Peyer's patch (tissue), 4 donors: ENCODE measurements around the gene RAB40B. TPM values are rescaled to one million over a fixed set of nuclear protein-coding genes. Genes with fewer than 3 reads are reported as not detected.

ENCODE experiments used
- DNase-seq, 3 donors: peaks; one replicate each; pipeline ENCODE4 v3.0.0-alpha.2; 2017 to 2019
- H3K27ac ChIP-seq, 4 donors: fragments of 200-600 bp; sonication (generic); one replicate each; pipeline ENCODE4 v1.5.1; 2016 to 2019
- H3K27me3 ChIP-seq, 2 donors: fragments of 200-600 bp; sonication (generic); one replicate each; pipeline ENCODE4 v1.5.1; 2019
- H3K36me3 ChIP-seq, 3 donors: fragments of 200-600 bp; sonication (generic); one replicate each; pipeline ENCODE4 v1.5.1; 2016 to 2019
- H3K4me1 ChIP-seq, 4 donors: fragments of 200-600 bp; sonication (generic); one replicate each; pipeline ENCODE4 v1.5.1; 2016 to 2019
- H3K4me3 ChIP-seq, 4 donors: fragments of 200-600 bp; sonication (generic); 1 replicate in 3 of 4; 2 replicates in 1 of 4; pipeline ENCODE4 v1.5.1; 2016 to 2019; ENCODE audit warnings: mild to moderate bottlenecking in 1 of 4
- H3K9me3 ChIP-seq, 4 donors: fragments of 200-600 bp; sonication (generic); one replicate each; pipeline ENCODE4 v1.5.1; 2016 to 2019; ENCODE audit warnings: mild to moderate bottlenecking in 1 of 4
- CTCF ChIP-seq, 6 experiments: fragments of 450-650 bp in 4 of 6; fragments of 200-600 bp in 2 of 6; sonication (generic) in 1 of 6; IDR thresholded peaks; one replicate each; pipeline ENCODE4 v1.5.1; 2017 to 2019; ENCODE audit warnings: antibody characterized with exemption in 6 of 6, mild to moderate bottlenecking in 3 of 6, moderate library complexity in 1 of 6
- POLR2A ChIP-seq, 2 donors: fragments of 450-650 bp; IDR thresholded peaks; one replicate each; pipeline ENCODE4 v1.5.1; 2017; ENCODE audit warnings: antibody characterized with exemption in 2 of 2, mild to moderate bottlenecking in 2 of 2, moderate library complexity in 2 of 2
- total RNA-seq, 4 donors: library from RNA; depleted of rRNA; stranded (reverse); fragments of >200 nt; gene quantifications; one replicate each; pipeline ENCODE4 v1.1.0, GENCODE V29; 2016

The RAB40B gene
- total RNA-seq, 4 donors from 2014 or later = 13.3 to 63.5 (median 29.1) TPM

GRCh38 chr17:82691714-82692113 lies 6.8 kb downstream of the RAB40B start:
- TF ChIP-seq POLR2A (IDR thresholded peaks at IDR 0.05) (no peak), CTCF (IDR thresholded peaks at IDR 0.05) (no peak)
- H3K9me3 ChIP-seq = peaks cover 0 to 9% (median 2%) of the 10 kb centered on the region in 4 donors
- no peaks in the 10 kb centered on the region for H3K27me3 ChIP-seq
- no peaks in the 10 kb centered on the region for H3K36me3 ChIP-seq
- H3K27ac ChIP-seq = no peak overlapping the region
- DNase-seq = no peak
- H3K4me3 ChIP-seq = no peak overlapping the region
- H3K4me1 ChIP-seq = no peaks in the 10 kb centered on the region

- no peaks in the 10 kb centered on the region for H3K36me3 ChIP-seq
- H3K27ac ChIP-seq = no peak overlapping the region
- no peak for DNase-seq
- no peak overlapping the region for H3K4me3 ChIP-seq
- H3K4me1 ChIP-seq = no peaks in the 10 kb centered on the region
- TF ChIP-seq POLR2A (IDR thresholded peaks at IDR 0.05) (no peak), CTCF (IDR thresholded peaks at IDR 0.05) (no peak)
- no peaks in the 10 kb centered on the region for H3K27me3 ChIP-seq
- H3K9me3 ChIP-seq = peaks cover 0 to 9% (median 2%) of the 10 kb centered on the region in 4 donors
These were observed 7.6 kb downstream of the RAB40B start for GRCh38 chr17:82690786-82691489.

GRCh38 chr17:82689077-82689476 lies 9.4 kb downstream of the RAB40B start:
- no peak for DNase-seq
- no peak for TF ChIP-seq CTCF (IDR thresholded peaks at IDR 0.05)
- TF ChIP-seq POLR2A (IDR thresholded peaks at IDR 0.05) = no peak
- Histone ChIP-seq H3K27ac (no peak overlapping the region), H3K4me3 (no peak overlapping the region), H3K27me3 (no peaks in the 10 kb centered on the region), H3K36me3 (no peaks in the 10 kb centered on the region), H3K9me3 (no peaks in the 10 kb centered on the region), H3K4me1 (no peaks in the 10 kb centered on the region)

- no peaks in the 10 kb centered on the region for H3K36me3 ChIP-seq
- no peak overlapping the region for H3K27ac ChIP-seq
- DNase-seq = no peak
- no peaks in the 10 kb centered on the region for H3K9me3 ChIP-seq
- no peak overlapping the region for H3K4me3 ChIP-seq
- TF ChIP-seq POLR2A (IDR thresholded peaks at IDR 0.05) (no peak), CTCF (IDR thresholded peaks at IDR 0.05) (no peak)
- H3K27me3 ChIP-seq = no peaks in the 10 kb centered on the region
- H3K4me1 ChIP-seq = no peaks in the 10 kb centered on the region
These were observed 10.6 kb downstream of the RAB40B start for GRCh38 chr17:82687871-82688270.

GRCh38 chr17:82687375-82687861 lies 11.1 kb downstream of the RAB40B start:
- Histone ChIP-seq H3K4me3 (no peak overlapping the region), H3K4me1 (no peaks in the 10 kb centered on the region), H3K36me3 (no peaks in the 10 kb centered on the region), H3K27me3 (no peaks in the 10 kb centered on the region), H3K27ac (no peak overlapping the region), H3K9me3 (no peaks in the 10 kb centered on the region)
- no peak for DNase-seq
- TF ChIP-seq POLR2A (IDR thresholded peaks at IDR 0.05) (no peak), CTCF (IDR thresholded peaks at IDR 0.05) (no peak)
